Mucosa of stomach (tissue), 1 donor: ENCODE data around the gene RAB27A.
A peak's percentile ranks its signal among the peaks of the same experiment; 100 is the strongest.

Source experiments
- H3K27me3 ChIP-seq: one replicate; pipeline ENCODE4 v1.7.0; 2013; ENCODE audit warnings: mild to moderate bottlenecking, low read length; ENCODE audit not compliant: control insufficient read depth, insufficient read depth
- H3K36me3 ChIP-seq: one replicate; pipeline ENCODE4 v1.7.0; 2013; ENCODE audit warnings: low read length; ENCODE audit not compliant: control insufficient read depth, insufficient read depth
- H3K4me1 ChIP-seq: one replicate; pipeline ENCODE4 v1.7.0; 2013; ENCODE audit warnings: mild to moderate bottlenecking, low read length; ENCODE audit not compliant: control insufficient read depth, insufficient read depth
- H3K4me3 ChIP-seq: one replicate; pipeline ENCODE4 v1.7.0; 2013; ENCODE audit warnings: low read length
- H3K9ac ChIP-seq: one replicate; pipeline ENCODE4 v1.7.0; 2013; ENCODE audit warnings: mild to moderate bottlenecking, low read length, moderate library complexity
- H3K9me3 ChIP-seq: one replicate; pipeline ENCODE4 v1.7.0; 2013; ENCODE audit warnings: mild to moderate bottlenecking, low read length, moderate library complexity; ENCODE audit not compliant: control insufficient read depth
- donor health status: Pancreatic carcinoma.

The RAB27A gene

GRCh38 chr15:55230953-55231352 is 58.7 kb downstream of the RAB27A start:
- Histone ChIP-seq H3K4me1 (peaks cover 36% of the 10 kb centered on the region), H3K4me3 (no peak overlapping the region), H3K9me3 (no peaks in the 10 kb centered on the region), H3K9ac (no peak overlapping the region), H3K27me3 (no peaks in the 10 kb centered on the region), H3K36me3 (no peaks in the 10 kb centered on the region)

DNA sequence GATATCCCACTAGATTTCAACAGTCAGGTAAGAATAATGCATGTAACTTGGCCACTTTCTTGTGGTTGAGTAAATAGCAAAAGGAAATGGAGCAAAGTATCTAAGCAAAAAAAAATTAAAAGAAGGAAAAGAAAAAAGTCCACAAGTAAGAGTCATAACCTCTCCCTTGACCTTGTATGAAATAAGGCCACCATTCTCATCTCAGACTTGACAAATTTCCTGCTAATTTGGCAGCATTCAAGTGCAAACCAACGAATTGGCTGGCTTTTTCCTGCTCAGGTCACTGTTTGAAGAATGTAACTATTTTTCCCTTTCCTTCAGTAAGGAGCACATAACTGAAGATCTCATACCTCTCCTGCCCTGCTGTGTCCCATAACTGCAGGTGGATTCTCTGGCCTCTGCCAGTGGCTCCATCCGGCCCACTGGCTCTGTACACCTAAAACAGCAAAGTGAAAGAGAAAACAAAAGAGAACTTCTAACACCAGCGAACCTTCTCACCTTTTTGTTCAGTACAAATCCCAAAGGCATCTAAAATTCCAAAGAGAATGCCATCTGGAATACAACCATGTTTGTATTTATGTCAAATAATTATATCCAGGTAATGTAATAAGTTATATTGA is 59.5 kb downstream of the RAB27A start:
- H3K27me3 ChIP-seq, result no peaks in the 10 kb centered on the region
- no peaks in the 10 kb centered on the region for H3K9me3 ChIP-seq
- peaks cover 43% of the 10 kb centered on the region for H3K4me1 ChIP-seq
- H3K9ac ChIP-seq, result peak overlapping the region; percentile 48
- H3K36me3 ChIP-seq, result no peaks in the 10 kb centered on the region
- H3K4me3 ChIP-seq, result no peak overlapping the region

GRCh38 chr15:55226127-55226526 is 63.5 kb downstream of the RAB27A start:
- peaks cover 54% of the 10 kb centered on the region for H3K4me1 ChIP-seq
- H3K4me3 ChIP-seq, result no peak overlapping the region
- no peaks in the 10 kb centered on the region for H3K27me3 ChIP-seq
- H3K9me3 ChIP-seq, result no peaks in the 10 kb centered on the region
- peaks cover 4% of the 10 kb centered on the region for H3K36me3 ChIP-seq
- no peak overlapping the region for H3K9ac ChIP-seq

GRCh38 chr15:55224892-55225291 is 64.7 kb downstream of the RAB27A start:
- Histone ChIP-seq H3K4me1 (peaks cover 48% of the 10 kb centered on the region), H3K27me3 (no peaks in the 10 kb centered on the region), H3K36me3 (peaks cover 4% of the 10 kb centered on the region), H3K9me3 (no peaks in the 10 kb centered on the region), H3K9ac (no peak overlapping the region), H3K4me3 (no peak overlapping the region)

GRCh38 chr15:55222588-55222987 is 67.0 kb downstream of the RAB27A start:
- Histone ChIP-seq H3K4me1 (peaks cover 61% of the 10 kb centered on the region), H3K36me3 (peaks cover 4% of the 10 kb centered on the region), H3K4me3 (no peak overlapping the region)

GRCh38 chr15:55221090-55222011 is 68.3 kb downstream of the RAB27A start:
- Histone ChIP-seq H3K36me3 (peaks cover 4% of the 10 kb centered on the region), H3K27me3 (no peaks in the 10 kb centered on the region), H3K4me3 (no peak overlapping the region), H3K9me3 (no peaks in the 10 kb centered on the region), H3K9ac (peak overlapping the region; percentile 15), H3K4me1 (peaks cover 66% of the 10 kb centered on the region)

More at GRCh38 chr15:55222588-55222987, 67.0 kb downstream of the RAB27A start:
- Histone ChIP-seq H3K9ac (no peak overlapping the region), H3K27me3 (no peaks in the 10 kb centered on the region), H3K9me3 (no peaks in the 10 kb centered on the region)

DNA sequence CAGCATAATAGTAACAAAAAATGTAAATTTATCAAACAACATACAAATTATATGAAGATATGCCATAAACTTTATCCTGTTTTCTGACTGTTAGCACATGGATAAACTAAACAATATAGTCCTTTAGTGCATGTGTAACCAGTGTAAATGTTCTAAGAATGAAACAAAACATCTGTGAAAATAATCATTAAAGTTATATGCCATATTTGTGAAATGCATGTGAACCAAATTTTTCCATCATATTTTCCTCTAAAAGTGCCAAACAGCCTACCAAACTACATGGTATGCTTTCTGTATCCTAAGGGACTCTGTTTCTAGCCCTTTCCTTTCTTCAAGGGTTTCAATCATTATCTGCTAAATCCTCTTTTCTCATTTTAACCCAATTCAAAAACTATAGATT is 69.0 kb downstream of the RAB27A start:
- Histone ChIP-seq H3K9ac (no peak overlapping the region), H3K9me3 (no peaks in the 10 kb centered on the region), H3K27me3 (no peaks in the 10 kb centered on the region)

GRCh38 chr15:55218056-55218455 is 71.6 kb downstream of the RAB27A start:
- H3K4me1 ChIP-seq, result peaks cover 43% of the 10 kb centered on the region

More for the DNA sequence above, 69.0 kb downstream of the RAB27A start:
- H3K36me3 ChIP-seq, result peaks cover 4% of the 10 kb centered on the region
- H3K4me3 ChIP-seq, result no peak overlapping the region
- H3K4me1 ChIP-seq, result peaks cover 60% of the 10 kb centered on the region

GRCh38 chr15:55204464-55204863 is 85.1 kb downstream of the RAB27A start:
- Histone ChIP-seq H3K9ac (no peak overlapping the region), H3K4me1 (peaks cover 16% of the 10 kb centered on the region), H3K27me3 (no peaks in the 10 kb centered on the region), H3K36me3 (no peaks in the 10 kb centered on the region), H3K9me3 (no peaks in the 10 kb centered on the region), H3K4me3 (no peak overlapping the region)

More at GRCh38 chr15:55218056-55218455, 71.6 kb downstream of the RAB27A start:
- Histone ChIP-seq H3K36me3 (peaks cover 8% of the 10 kb centered on the region), H3K27me3 (no peaks in the 10 kb centered on the region), H3K9ac (no peak overlapping the region), H3K9me3 (no peaks in the 10 kb centered on the region), H3K4me3 (no peak overlapping the region)

DNA sequence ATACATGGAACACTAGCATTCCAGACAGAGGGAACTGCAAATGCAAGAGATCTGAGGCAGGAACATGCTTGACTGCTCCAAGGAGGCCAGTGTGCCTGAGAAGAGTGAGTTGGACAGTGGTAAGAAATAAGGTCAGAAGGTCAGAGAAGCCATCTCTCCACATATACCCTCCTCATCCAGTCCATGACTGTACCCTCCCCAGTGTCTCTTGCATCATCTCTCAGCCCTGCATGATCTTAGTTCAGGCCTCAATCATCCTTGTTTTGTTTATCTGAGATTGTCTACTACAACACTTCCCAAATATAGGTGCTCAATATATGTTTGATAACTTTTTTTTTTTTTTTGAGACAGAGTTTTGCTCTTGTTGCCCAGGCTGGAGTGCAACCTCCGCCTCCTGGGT is 87.4 kb downstream of the RAB27A start:
- Histone ChIP-seq H3K4me1 (peaks cover 16% of the 10 kb centered on the region), H3K27me3 (no peaks in the 10 kb centered on the region), H3K36me3 (no peaks in the 10 kb centered on the region), H3K4me3 (no peak overlapping the region), H3K9me3 (no peaks in the 10 kb centered on the region), H3K9ac (no peak overlapping the region)

- Histone ChIP-seq H3K4me1 (peaks cover 34% of the 10 kb centered on the region), H3K9ac (no peak overlapping the region), H3K9me3 (no peaks in the 10 kb centered on the region), H3K36me3 (no peaks in the 10 kb centered on the region), H3K27me3 (no peaks in the 10 kb centered on the region), H3K4me3 (no peak overlapping the region)
Observed at GRCh38 chr15:55198706-55199105, 90.9 kb downstream of the RAB27A start.

- no peaks in the 10 kb centered on the region for H3K27me3 ChIP-seq
- peaks cover 33% of the 10 kb centered on the region for H3K4me1 ChIP-seq
- H3K36me3 ChIP-seq, result no peaks in the 10 kb centered on the region
- H3K4me3 ChIP-seq, result peak overlapping the region; percentile 97
- no peaks in the 10 kb centered on the region for H3K9me3 ChIP-seq
- H3K9ac ChIP-seq, result peak overlapping the region; percentile 96
Observed at GRCh38 chr15:55197719-55198118, 91.9 kb downstream of the RAB27A start.
